ENCODE results near the gene MTLN. TPM values are rescaled to one million over a fixed set of nuclear protein-coding genes. Genes with fewer than 3 reads are reported as not detected.

MTLN gene, protein sequence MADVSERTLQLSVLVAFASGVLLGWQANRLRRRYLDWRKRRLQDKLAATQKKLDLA
- 114 to 133 TPM (median 129 TPM) in 5 replicates for total RNA-seq (2022; extraction: Qiagen RNA extraction; ENCODE audit: low read depth)

GRCh38 chr2:110211938-110212858, at the start of gene MTLN:
Gene MTLN, minus strand, starts transcription at chr2:110212547. Its CDS starts 22 bp downstream, at chr2:110212525.

GRCh38 chr2:110204408-110205385, 7.7 kb downstream of the MTLN start, which contains the start of gene NPHP1:
Gene NPHP1, minus strand, starts transcription at chr2:110205013. Its CDS starts 45 bp downstream, at chr2:110204968.

Other genes with a start within 250 kb of the MTLN start
- gene MALL, start 96.7 kb downstream of the MTLN start, total RNA-seq (2022; extraction: Qiagen RNA extraction; ENCODE audit: low read depth), result 133 to 157 TPM (median 142 TPM) in 5 replicates
- gene NPHP1, start 7.5 kb downstream of the MTLN start, total RNA-seq (2022; extraction: Qiagen RNA extraction; ENCODE audit: low read depth), result 5.0 to 8.8 TPM (median 6.9 TPM) in 5 replicates